Mesodermal cell (in vitro differentiated cells): ENCODE data around the gene ACOX1. TPM values are rescaled to one million over a fixed set of nuclear protein-coding genes. Genes with fewer than 3 reads are reported as not detected.

Source experiments
- H3K27ac ChIP-seq: 2 replicates; pipeline ENCODE4 v1.7.0; 2013; ENCODE audit warnings: mild to moderate bottlenecking, low read depth, low read length, moderate library complexity; ENCODE audit not compliant: severe bottlenecking
- H3K36me3 ChIP-seq: 2 replicates; pipeline ENCODE4 v1.7.1; 2013; ENCODE audit warnings: mild to moderate bottlenecking, low read length, moderate library complexity; ENCODE audit not compliant: control insufficient read depth, insufficient read depth
- H3K4me1 ChIP-seq: one replicate; pipeline ENCODE4 v1.7.1; 2013; ENCODE audit warnings: mild to moderate bottlenecking, low read length; ENCODE audit not compliant: insufficient read depth, control insufficient read depth, poor library complexity, severe bottlenecking
- H3K4me3 ChIP-seq: 2 replicates; pipeline ENCODE4 v1.7.0; 2013; ENCODE audit warnings: low read length, control low read depth, mild to moderate bottlenecking; ENCODE audit not compliant: insufficient read depth, poor library complexity, severe bottlenecking; ENCODE audit errors: extremely low read depth
- H3K9me3 ChIP-seq: 2 replicates; pipeline ENCODE4 v1.7.1; 2013; ENCODE audit warnings: mild to moderate bottlenecking, low read length, moderate library complexity; ENCODE audit not compliant: control insufficient read depth
- WGBS, 2 experiments: methylation state at CpG; one replicate each; pipeline ENCODE4 v1.1.5; 2013; ENCODE audit warnings: missing lambda C conversion rate in 2 of 2; ENCODE audit not compliant: insufficient coverage in 2 of 2; 5-methylcytosine and 5-hydroxymethylcytosine counted together
- polyA plus RNA-seq, 2 experiments: library from polyadenylated mRNA; stranded (reverse); fragments of 50-300 nt; gene quantifications; one replicate each; pipeline ENCODE4 v1.2.3, GENCODE V29; 2013

Gene ACOX1
- 17.0 TPM for polyA plus RNA-seq (2013, experiment 1 of 2)
- polyA plus RNA-seq (2013, experiment 2 of 2), result 13.8 TPM

- WGBS, 2 experiments, result 0% methylated on average over 55 to 57 of the region's 72 CpGs
- H3K4me3 ChIP-seq, result peak within 1 kb of the TSS; percentile 72
- peaks cover 12% of the 10 kb centered on the region for H3K4me1 ChIP-seq
- no peaks in the 10 kb centered on the region for H3K9me3 ChIP-seq
- peak within 1 kb of the TSS; percentile 97 for H3K27ac ChIP-seq
- peaks cover 26% of the 10 kb centered on the region for H3K36me3 ChIP-seq
These were observed at the start of gene ACOX1, which contains the start of gene TEN1 for GRCh38 chr17:75978938-75979704. Gene ACOX1 (minus strand): TSS chr17:75979166. CDS start chr17:75979073, 93 bp downstream. Gene TEN1 (plus strand): TSS chr17:75979240. CDS start chr17:75986193, 6,953 bp downstream.

DNA sequence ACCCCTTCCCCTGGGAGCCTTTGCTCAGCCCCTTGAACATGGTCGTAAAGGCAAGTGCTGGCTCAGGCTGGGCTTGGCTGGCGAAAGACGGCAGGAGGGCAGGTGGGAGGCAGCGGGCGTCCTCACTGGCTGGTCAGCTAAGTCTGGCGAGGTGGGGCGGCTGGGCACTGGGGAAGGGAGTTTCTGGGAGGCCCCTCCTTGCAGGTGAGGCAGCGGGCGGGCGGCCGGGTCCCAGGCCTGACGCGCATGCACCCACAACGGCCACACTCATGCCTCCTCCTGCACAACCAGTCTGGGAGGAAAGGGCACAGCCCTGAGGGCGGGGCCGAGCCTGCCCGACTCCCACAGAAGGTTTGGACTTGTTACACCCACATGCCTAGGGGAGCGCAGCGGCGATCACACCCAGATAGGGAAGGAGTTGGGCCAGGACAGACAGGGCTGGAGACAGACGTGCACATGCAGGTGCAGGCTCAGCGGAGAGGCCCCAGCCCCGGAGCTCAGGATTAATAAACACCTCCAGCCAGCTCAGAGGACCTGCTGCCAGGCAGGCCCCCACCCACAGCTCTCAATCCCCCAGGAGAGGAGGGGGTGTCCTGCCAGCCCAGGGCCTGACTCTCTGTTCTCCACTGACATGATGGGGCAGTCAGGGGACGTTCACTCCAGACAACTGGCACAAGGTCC lies 48.3 kb upstream of the ACOX1 start, which contains the start of gene EVPL:
Gene EVPL (minus strand): TSS at position 148 of the 681 bp plus-strand sequence. CDS start 108 bp downstream, at position 40.
- WGBS, 2 experiments, result 86 to 93% methylated on average over 16 to 20 of the region's 24 CpGs
- Histone ChIP-seq H3K36me3 (no peaks in the 10 kb centered on the region), H3K4me1 (no peaks in the 10 kb centered on the region)

DNA sequence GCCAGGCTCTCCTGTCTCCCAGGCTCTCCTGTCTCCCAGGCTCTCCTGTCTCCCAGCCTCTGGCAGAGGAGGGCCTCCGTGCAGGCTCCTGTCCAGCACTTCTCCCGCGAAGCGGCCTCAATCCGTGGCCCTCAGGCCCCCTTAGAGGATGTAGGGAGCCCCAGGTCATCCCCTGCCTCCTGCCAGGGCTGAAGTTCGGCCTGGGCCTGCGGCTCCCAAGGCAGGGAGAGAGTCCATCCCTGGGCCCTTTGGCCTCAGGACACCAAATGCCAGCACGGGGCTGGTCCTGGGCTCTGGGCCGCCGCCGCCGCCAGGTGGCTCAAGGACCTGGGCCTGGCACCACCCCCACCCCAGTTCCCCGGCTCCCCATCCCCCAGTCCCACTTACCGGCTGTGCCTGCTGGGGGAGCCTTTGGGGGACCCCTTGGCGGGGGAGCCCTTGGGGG lies 47.8 kb upstream of the ACOX1 start:
- Histone ChIP-seq H3K4me3 (no peak overlapping the region), H3K36me3 (no peaks in the 10 kb centered on the region), H3K9me3 (no peaks in the 10 kb centered on the region), H3K4me1 (no peaks in the 10 kb centered on the region), H3K27ac (no peak overlapping the region)
- WGBS, 2 experiments, result 87 to 97% methylated on average over 4 to 8 of the region's 15 CpGs

More for the DNA sequence above, 48.3 kb upstream of the ACOX1 start, which contains the start of gene EVPL:
- H3K27ac ChIP-seq, result no peak within 1 kb of the TSS
- H3K9me3 ChIP-seq, result no peaks in the 10 kb centered on the region
- H3K4me3 ChIP-seq, result no peak within 1 kb of the TSS

- Histone ChIP-seq H3K27ac (no peak overlapping the region), H3K9me3 (no peaks in the 10 kb centered on the region), H3K4me3 (no peak overlapping the region), H3K4me1 (no peaks in the 10 kb centered on the region), H3K36me3 (no peaks in the 10 kb centered on the region)
- 90 to 94% methylated on average over 11 to 12 of the region's 12 CpGs for WGBS, 2 experiments
These were observed 46.3 kb upstream of the ACOX1 start for GRCh38 chr17:76025294-76025693.

DNA sequence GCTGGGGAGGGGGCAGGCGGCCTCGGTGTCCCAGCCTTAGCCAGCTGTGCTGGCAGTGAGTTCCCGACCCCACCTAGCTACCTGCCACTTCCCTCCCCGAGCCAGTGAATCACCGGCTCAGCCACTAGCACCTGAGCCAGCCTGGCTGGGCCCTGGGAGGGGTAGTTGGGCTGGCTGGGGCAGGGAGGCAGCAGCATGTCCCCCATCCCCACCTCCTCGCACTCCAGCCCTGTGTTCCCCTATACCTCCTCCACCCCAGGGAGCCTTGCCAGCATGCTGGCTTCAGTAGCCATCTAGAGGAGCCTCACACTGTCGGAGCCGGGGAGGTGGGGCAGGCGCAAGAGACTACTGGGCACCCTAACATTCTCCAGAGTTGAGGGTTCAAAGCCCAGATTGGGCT lies 45.4 kb upstream of the ACOX1 start:
- Histone ChIP-seq H3K36me3 (no peaks in the 10 kb centered on the region), H3K4me3 (no peak overlapping the region), H3K9me3 (no peaks in the 10 kb centered on the region), H3K27ac (no peak overlapping the region), H3K4me1 (no peaks in the 10 kb centered on the region)
- 92 to 93% methylated on average over 4 to 5 of the region's 9 CpGs for WGBS, 2 experiments

DNA sequence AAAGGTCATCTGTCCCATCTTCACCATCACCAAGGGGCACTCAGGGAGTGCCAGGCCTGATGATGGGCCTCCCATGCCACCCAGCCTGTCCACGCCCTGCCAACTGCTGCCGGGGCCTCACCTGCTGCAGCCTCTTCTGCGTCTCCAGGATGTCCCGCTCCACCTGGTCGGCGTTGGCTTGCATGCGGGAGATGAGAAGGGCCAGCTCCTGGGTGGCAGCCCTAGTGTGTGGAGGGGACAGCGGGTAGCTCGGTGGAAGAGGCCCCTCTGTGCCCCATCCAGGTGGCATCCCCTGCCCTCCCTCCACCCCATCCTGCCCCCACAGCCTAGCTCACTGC lies 44.9 kb upstream of the ACOX1 start:
- WGBS, 2 experiments, result 95% methylated on average over 3 to 4 of the region's 9 CpGs
- Histone ChIP-seq H3K27ac (no peak overlapping the region), H3K4me1 (no peaks in the 10 kb centered on the region), H3K9me3 (no peaks in the 10 kb centered on the region), H3K36me3 (no peaks in the 10 kb centered on the region), H3K4me3 (no peak overlapping the region)

GRCh38 chr17:76022973-76023899 lies 44.3 kb upstream of the ACOX1 start:
- Histone ChIP-seq H3K36me3 (no peaks in the 10 kb centered on the region), H3K4me3 (no peak overlapping the region), H3K4me1 (no peaks in the 10 kb centered on the region), H3K9me3 (no peaks in the 10 kb centered on the region), H3K27ac (no peak overlapping the region)
- WGBS, 2 experiments, result 92 to 97% methylated on average over 15 to 26 of the region's 28 CpGs

DNA sequence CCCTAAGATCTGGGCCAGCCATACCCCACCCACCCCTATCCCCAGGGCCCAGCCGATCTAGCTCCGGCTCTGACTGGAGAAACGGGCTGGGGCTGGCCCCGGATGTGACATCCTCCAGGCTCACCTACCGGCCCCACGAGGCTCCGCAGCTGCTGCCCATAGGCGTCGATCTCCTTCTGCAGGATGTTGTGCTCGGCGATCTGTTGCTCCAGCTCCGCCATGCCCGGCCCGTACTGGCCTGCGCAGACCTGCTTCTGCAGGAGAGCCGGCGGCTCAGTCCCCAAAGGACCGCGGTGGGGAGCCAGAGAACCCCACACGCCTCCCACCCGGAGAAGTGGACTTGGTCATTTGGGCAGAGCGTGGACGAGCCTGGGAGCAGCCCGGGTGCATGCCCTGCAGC lies 43.3 kb upstream of the ACOX1 start:
- WGBS, 2 experiments, result 90% methylated on average over 23 to 24 of the region's 24 CpGs
- H3K27ac ChIP-seq, result no peak overlapping the region

DNA sequence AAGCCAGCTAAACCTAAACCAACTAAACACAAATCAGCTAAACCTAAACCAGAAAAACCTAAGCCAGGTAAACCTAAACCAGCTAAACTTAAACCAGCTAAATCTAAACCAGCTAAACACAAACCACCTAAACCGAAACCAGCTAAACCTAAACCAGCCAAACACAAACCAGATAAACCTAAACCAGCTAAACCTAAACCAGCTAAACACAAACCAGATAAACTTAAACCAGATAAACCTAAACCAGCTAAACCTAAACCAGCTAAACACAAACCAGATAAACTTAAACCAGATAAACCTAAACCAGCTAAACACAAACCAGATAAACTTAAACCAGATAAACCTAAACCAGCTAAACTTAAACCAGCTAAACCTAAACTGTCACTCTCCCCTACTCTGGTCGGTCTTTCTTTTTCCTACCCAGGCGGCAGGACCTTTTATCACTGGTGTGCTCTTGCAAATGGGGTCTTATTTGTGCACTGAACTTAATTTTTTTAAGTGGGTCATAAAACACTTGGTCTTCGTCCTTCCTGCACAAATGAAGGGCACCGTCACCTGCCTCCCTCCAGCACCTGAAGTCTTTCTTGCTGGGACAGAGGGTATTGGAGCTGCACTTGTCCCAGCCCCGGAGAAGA lies 41.0 kb upstream of the ACOX1 start:
- Histone ChIP-seq H3K27ac (no peak overlapping the region), H3K36me3 (no peaks in the 10 kb centered on the region), H3K4me3 (no peak overlapping the region), H3K4me1 (no peaks in the 10 kb centered on the region), H3K9me3 (no peaks in the 10 kb centered on the region)
- WGBS, 2 experiments, result 96 to 98% methylated on average over 3 to 6 of the region's 6 CpGs

More for the DNA sequence above, 43.3 kb upstream of the ACOX1 start:
- no peaks in the 10 kb centered on the region for H3K36me3 ChIP-seq
- H3K9me3 ChIP-seq, result no peaks in the 10 kb centered on the region
- no peaks in the 10 kb centered on the region for H3K4me1 ChIP-seq
- no peak overlapping the region for H3K4me3 ChIP-seq

GRCh38 chr17:76018801-76019200 lies 39.8 kb upstream of the ACOX1 start:
- Histone ChIP-seq H3K36me3 (no peaks in the 10 kb centered on the region), H3K4me1 (peaks cover 3% of the 10 kb centered on the region), H3K27ac (no peak overlapping the region), H3K9me3 (no peaks in the 10 kb centered on the region), H3K4me3 (no peak overlapping the region)
- WGBS, 2 experiments, result 84 to 93% methylated on average over 9 to 12 of the region's 13 CpGs
